Astrocyte (in vitro differentiated cells and primary cell): ENCODE measurements around the gene PDE7B. TPM values are rescaled to one million over a fixed set of nuclear protein-coding genes. Genes with fewer than 3 reads are reported as not detected.

Source experiments
- DNase-seq: peaks from one replicate; pipeline ENCODE4 v3.0.0-alpha.2; 2010; ENCODE audit warnings: low read depth
- FAIRE-seq: peaks from 2 replicates; lab custom pipeline; 2011; peaks lifted over from hg19 to GRCh38; lab: Jason Lieb, UNC
- H2AFZ ChIP-seq: 2 replicates; pipeline ENCODE4 v1.6.0; 2012; ENCODE audit warnings: low read depth, low read length, inconsistent platforms
- H3K27ac ChIP-seq: 2 replicates; pipeline ENCODE4 v1.5.1; 2011; ENCODE audit warnings: low read depth, low read length, inconsistent platforms
- H3K27me3 ChIP-seq: 2 replicates; pipeline ENCODE4 v1.6.0; 2011; ENCODE audit warnings: low read length, inconsistent platforms; ENCODE audit not compliant: insufficient read depth
- H3K36me3 ChIP-seq: 2 replicates; pipeline ENCODE4 v1.5.1; 2011; ENCODE audit warnings: low read length, inconsistent platforms; ENCODE audit not compliant: insufficient read depth
- H3K4me1 ChIP-seq: 2 replicates; pipeline ENCODE4 v1.5.1; 2011; ENCODE audit warnings: low read length, inconsistent platforms; ENCODE audit not compliant: insufficient read depth
- H3K4me2 ChIP-seq: 2 replicates; pipeline ENCODE4 v1.6.0; 2012; ENCODE audit warnings: low read length, inconsistent platforms
- H3K4me3 ChIP-seq: 2 replicates; pipeline ENCODE4 v1.5.1; 2011; ENCODE audit warnings: low read depth, mild to moderate bottlenecking, low read length, inconsistent platforms; ENCODE audit not compliant: insufficient read depth
- H3K79me2 ChIP-seq: 2 replicates; pipeline ENCODE4 v1.6.0; 2012; ENCODE audit warnings: mild to moderate bottlenecking, low read length, inconsistent platforms; ENCODE audit not compliant: insufficient read depth
- H3K9ac ChIP-seq: 2 replicates; pipeline ENCODE4 v1.6.0; 2012; ENCODE audit warnings: mild to moderate bottlenecking, low read length, inconsistent platforms
- H3K9me3 ChIP-seq: 2 replicates; pipeline ENCODE4 v1.5.1; 2012; ENCODE audit warnings: low read depth, mild to moderate bottlenecking, low read length, inconsistent platforms; ENCODE audit not compliant: insufficient read depth
- H4K20me1 ChIP-seq: 2 replicates; pipeline ENCODE4 v1.6.0; 2012; ENCODE audit warnings: low read length, inconsistent platforms; ENCODE audit not compliant: insufficient read depth
- H3K27ac Mint-ChIP-seq: one replicate; pipeline ENCODE4 v1.8.0; 2021; ENCODE audit warnings: mild to moderate bottlenecking, mixed read lengths; ENCODE audit not compliant: unreplicated experiment
- H3K27me3 Mint-ChIP-seq: one replicate; pipeline ENCODE4 v1.8.0; 2021; ENCODE audit warnings: low read depth, mixed read lengths; ENCODE audit not compliant: unreplicated experiment
- H3K36me3 Mint-ChIP-seq: one replicate; pipeline ENCODE4 v1.8.0; 2021; ENCODE audit warnings: low read depth, mixed read lengths; ENCODE audit not compliant: unreplicated experiment
- H3K4me1 Mint-ChIP-seq: one replicate; pipeline ENCODE4 v1.8.0; 2021; ENCODE audit warnings: low read depth, mixed read lengths; ENCODE audit not compliant: unreplicated experiment
- H3K4me3 Mint-ChIP-seq: one replicate; pipeline ENCODE4 v1.8.0; 2021; ENCODE audit warnings: mild to moderate bottlenecking, moderate library complexity, mixed read lengths; ENCODE audit not compliant: unreplicated experiment
- H3K9me3 Mint-ChIP-seq: one replicate; pipeline ENCODE4 v1.8.0; 2021; ENCODE audit warnings: mild to moderate bottlenecking, mixed read lengths; ENCODE audit not compliant: unreplicated experiment
- CTCF ChIP-seq: IDR thresholded peaks from 2 replicates; pipeline ENCODE4 v1.5.1; 2011; ENCODE audit warnings: low read depth, mild to moderate bottlenecking, inconsistent platforms, low read length, moderate library complexity; ENCODE audit not compliant: insufficient read depth
- EZH2 ChIP-seq: IDR thresholded peaks from 2 replicates; pipeline ENCODE4 v1.6.1; 2012; ENCODE audit warnings: mild to moderate bottlenecking, low read length, inconsistent platforms; ENCODE audit not compliant: insufficient read depth
- total RNA-seq: library from RNA; stranded (reverse); gene quantifications from 2 replicates; pipeline ENCODE4 v1.2.1, GENCODE V29; 2021

Gene PDE7B
- total RNA-seq, 1 donor from 2014 or later = 0.27 TPM

DNA sequence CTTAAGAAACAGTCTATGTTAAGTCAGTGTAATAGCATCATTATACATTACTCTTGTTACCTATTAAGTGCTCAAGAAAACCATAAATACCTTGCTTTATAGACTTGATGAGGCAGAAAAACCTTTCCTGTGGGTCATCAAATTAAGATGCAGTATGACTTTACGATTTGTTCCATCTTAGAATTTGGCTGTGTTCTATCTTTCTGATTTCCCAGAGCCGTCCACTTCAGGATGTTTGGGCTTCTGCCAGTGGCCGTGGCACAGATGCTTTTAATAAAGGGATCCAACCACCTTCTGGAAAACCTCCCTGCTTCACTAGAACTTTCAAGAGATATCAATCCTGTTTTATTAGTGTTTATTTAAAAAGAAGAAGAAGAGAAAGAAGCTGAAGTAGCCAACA is 71.2 kb downstream of the PDE7B start:
- H3K36me3 ChIP-seq = no peaks in the 10 kb centered on the region
- H3K27ac ChIP-seq = peak overlapping the region; percentile 71
- TF ChIP-seq CTCF = no peak
- no peak for TF ChIP-seq EZH2
- H3K4me2 ChIP-seq = peak overlapping the region; percentile 49
- Mint-ChIP-seq H3K27ac (peak overlapping the region; percentile 83), H3K27me3 (no peaks in the 10 kb centered on the region), H3K4me1 (peaks cover 15% of the 10 kb centered on the region), H3K9me3 (no peaks in the 10 kb centered on the region), H3K36me3 (no peaks in the 10 kb centered on the region), H3K4me3 (no peak overlapping the region)
- no peaks in the 10 kb centered on the region for H3K79me2 ChIP-seq
- no peaks in the 10 kb centered on the region for H3K9me3 ChIP-seq
- peak; percentile 81 for DNase-seq
- H4K20me1 ChIP-seq = no peaks in the 10 kb centered on the region
- no peak overlapping the region for H3K4me3 ChIP-seq
- FAIRE-seq = peak; percentile 45
- H3K4me1 ChIP-seq = peaks cover 14% of the 10 kb centered on the region
- peak overlapping the region; percentile 0 for H3K9ac ChIP-seq
- H2AFZ ChIP-seq = no peak overlapping the region
- no peaks in the 10 kb centered on the region for H3K27me3 ChIP-seq

DNA sequence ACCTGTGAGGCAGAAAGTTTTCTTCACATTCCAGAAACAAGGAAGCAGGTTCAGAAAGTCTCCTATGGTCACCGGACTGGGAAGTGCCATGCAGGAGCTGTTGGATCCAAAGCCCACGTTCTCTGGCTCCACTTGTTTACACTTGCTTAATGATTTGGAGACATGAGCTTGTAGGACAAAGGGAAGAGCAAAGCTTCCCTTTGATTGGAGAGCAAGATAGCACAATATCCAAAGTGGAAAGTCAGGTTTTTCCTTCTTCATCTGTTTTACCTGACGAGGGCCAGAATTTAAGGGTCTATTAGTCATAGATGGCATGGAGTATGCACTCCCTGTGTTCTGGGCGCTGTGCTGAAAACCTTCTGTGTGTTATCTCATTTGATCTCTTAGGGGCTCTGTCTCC is 81.2 kb downstream of the PDE7B start:
- TF ChIP-seq EZH2 (no peak), CTCF (no peak)
- Mint-ChIP-seq H3K9me3 (peaks cover 4% of the 10 kb centered on the region), H3K4me1 (peaks cover 18% of the 10 kb centered on the region), H3K36me3 (no peaks in the 10 kb centered on the region), H3K27ac (no peak overlapping the region), H3K27me3 (no peaks in the 10 kb centered on the region), H3K4me3 (no peak overlapping the region)
- Histone ChIP-seq H4K20me1 (no peaks in the 10 kb centered on the region), H3K9me3 (no peaks in the 10 kb centered on the region), H2AFZ (no peak overlapping the region), H3K27me3 (no peaks in the 10 kb centered on the region), H3K4me3 (no peak overlapping the region), H3K79me2 (no peaks in the 10 kb centered on the region), H3K4me1 (peaks cover 20% of the 10 kb centered on the region), H3K36me3 (no peaks in the 10 kb centered on the region), H3K4me2 (no peak overlapping the region), H3K9ac (no peak overlapping the region), H3K27ac (no peak overlapping the region)
- FAIRE-seq = no peak
- DNase-seq = no peak

DNA sequence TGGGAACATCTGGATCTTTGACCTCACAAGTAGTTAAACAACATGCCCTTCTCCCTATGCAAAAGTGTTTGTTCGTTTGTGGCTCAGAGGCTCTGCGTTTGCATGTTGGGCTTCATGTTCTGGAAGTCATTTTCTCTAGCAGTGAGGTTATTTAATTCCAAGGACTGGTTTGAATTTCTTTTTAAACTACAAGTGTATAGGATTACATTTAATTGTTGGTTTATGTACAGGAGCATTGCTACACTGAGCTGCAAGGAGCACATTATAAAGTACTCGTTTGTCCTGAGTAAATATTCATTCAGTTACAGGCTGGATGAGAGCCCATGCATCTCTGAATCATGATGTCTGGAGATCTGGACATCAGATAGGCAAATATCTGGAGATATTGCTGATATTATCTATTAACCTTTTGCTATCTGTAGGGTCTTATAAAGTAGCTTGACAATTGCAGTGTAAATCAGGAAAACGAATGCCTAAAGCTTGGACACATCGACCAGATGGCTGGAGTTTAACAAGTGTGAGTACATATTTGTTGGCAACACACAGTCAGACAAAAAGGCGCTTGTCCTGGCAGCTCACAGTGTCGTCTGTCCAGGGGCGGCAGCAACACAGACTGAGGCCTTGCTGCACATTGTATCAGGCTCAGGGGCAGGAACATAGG is 84.6 kb downstream of the PDE7B start:
- no peaks in the 10 kb centered on the region for H3K36me3 Mint-ChIP-seq
- no peak for TF ChIP-seq CTCF
- no peak for TF ChIP-seq EZH2
- no peak overlapping the region for H3K4me3 Mint-ChIP-seq
- FAIRE-seq = peak; percentile 80
- peak; percentile 73 for DNase-seq
- H3K27ac Mint-ChIP-seq = peak overlapping the region; percentile 96
- H3K4me2 ChIP-seq = peak overlapping the region; percentile 63
- no peaks in the 10 kb centered on the region for H3K9me3 ChIP-seq
- H3K79me2 ChIP-seq = no peaks in the 10 kb centered on the region
- H3K4me3 ChIP-seq = no peak overlapping the region
- H3K4me1 ChIP-seq = peaks cover 20% of the 10 kb centered on the region
- peak overlapping the region; percentile 79 for H3K9ac ChIP-seq
- H4K20me1 ChIP-seq = no peaks in the 10 kb centered on the region
- H3K36me3 ChIP-seq = no peaks in the 10 kb centered on the region
- peak overlapping the region; percentile 98 for H3K27ac ChIP-seq
- H3K27me3 Mint-ChIP-seq = no peaks in the 10 kb centered on the region
- peaks cover 18% of the 10 kb centered on the region for H3K4me1 Mint-ChIP-seq
- no peaks in the 10 kb centered on the region for H3K27me3 ChIP-seq
- peak overlapping the region; percentile 74 for H2AFZ ChIP-seq
- no peaks in the 10 kb centered on the region for H3K9me3 Mint-ChIP-seq
